Lower leg skin (tissue), 4 donors: ENCODE data around the gene MORC4. TPM values are rescaled to one million over a fixed set of nuclear protein-coding genes. Genes with fewer than 3 reads are reported as not detected.

Source experiments
- DNase-seq, 2 donors: peaks; one replicate each; pipeline ENCODE4 v3.0.0-alpha.2; 2019; ENCODE audit warnings: low spot score in 2 of 2
- H3K4me3 ChIP-seq: fragments of 200-600 bp; sonication (generic); 2 replicates; pipeline ENCODE4 v1.5.1; 2017; ENCODE audit warnings: mild to moderate bottlenecking, low read depth; ENCODE audit not compliant: poor library complexity, severe bottlenecking
- CTCF ChIP-seq, 3 donors: fragments of 450-650 bp; IDR thresholded peaks; one replicate each; pipeline ENCODE4 v1.5.1; 2016; ENCODE audit warnings: antibody characterized with exemption in 3 of 3, mild to moderate bottlenecking in 3 of 3, moderate library complexity in 2 of 3
- POLR2A ChIP-seq, 2 donors: fragments of 450-650 bp; IDR thresholded peaks; one replicate each; pipeline ENCODE4 v1.6.1; 2016 to 2017; ENCODE audit warnings: antibody characterized with exemption in 2 of 2, mild to moderate bottlenecking in 1 of 2, moderate library complexity in 1 of 2
- WGBS, 2 donors: methylation state at CpG; one replicate each; pipeline ENCODE4 v1.1.5; 2018; 5-methylcytosine and 5-hydroxymethylcytosine counted together
- intact Hi-C: fragments of 100-400 bp; cut with DNase I; formaldehyde crosslinking; loops from one replicate; pipeline ENCODE4 v1.15.0; 2023; ENCODE audit warnings: low total_unique reads
- total RNA-seq, 4 donors: library from RNA; depleted of rRNA; stranded (reverse); fragments of >200 nt; gene quantifications; one replicate each; pipeline ENCODE4 v1.1.0, GENCODE V29; 2016

MORC4 gene
- total RNA-seq, 4 donors from 2014 or later = 19.9 to 27.3 (median 23.7) TPM

- DNase-seq = peak; percentile 22 to 92
- intact Hi-C loops = no loop called here
- no peak for TF ChIP-seq POLR2A (IDR thresholded peaks at IDR 0.05)
- TF ChIP-seq CTCF (IDR thresholded peaks at IDR 0.05) = no peak
- peak overlapping the region; percentile 32 for H3K4me3 ChIP-seq
- 0 to 35% methylated on average over 27 to 55 of the region's 88 CpGs for WGBS, 2 donors
Observed at GRCh38 chrX:106999002-106999975, 723 bp downstream of the MORC4 start.

- TF ChIP-seq CTCF (IDR thresholded peaks at IDR 0.05) = no peak
- no peak overlapping the region for H3K4me3 ChIP-seq
- no peak for DNase-seq
- intact Hi-C loops = no loop called here
- 66 to 85% methylated on average over 3 of the region's 3 CpGs for WGBS, 2 donors
Observed at GRCh38 chrX:106997611-106998010, 2.4 kb downstream of the MORC4 start.

- H3K4me3 ChIP-seq = no peak overlapping the region
- TF ChIP-seq CTCF (IDR thresholded peaks at IDR 0.05) (no peak), POLR2A (IDR thresholded peaks at IDR 0.05) (no peak)
- intact Hi-C loops = no loop called here
- 69 to 100% methylated on average over 2 of the region's 2 CpGs for WGBS, 2 donors
- DNase-seq = no peak
Observed at GRCh38 chrX:106995678-106996077, 4.3 kb downstream of the MORC4 start.

- intact Hi-C loops = no loop called here
- TF ChIP-seq POLR2A (IDR thresholded peaks at IDR 0.05) (no peak), CTCF (IDR thresholded peaks at IDR 0.05) (no peak)
- 78 to 85% methylated on average over 2 of the region's 2 CpGs for WGBS, 2 donors
Observed at GRCh38 chrX:106987488-106987887, 12.5 kb downstream of the MORC4 start.

GRCh38 chrX:106980952-106981626 is 18.9 kb downstream of the MORC4 start:
- intact Hi-C loops = no loop called here
- WGBS, 2 donors = 79 to 91% methylated on average over 6 of the region's 6 CpGs
- no peak overlapping the region for H3K4me3 ChIP-seq
- TF ChIP-seq POLR2A (IDR thresholded peaks at IDR 0.05) (no peak), CTCF (IDR thresholded peaks at IDR 0.05) (no peak)
- no peak for DNase-seq

More at GRCh38 chrX:106987488-106987887, 12.5 kb downstream of the MORC4 start:
- DNase-seq = no peak
- H3K4me3 ChIP-seq = no peak overlapping the region
